Ovary (tissue), 3 donors: ENCODE measurements around the gene ZNF600.
A peak's percentile ranks its signal among the peaks of the same experiment; 100 is the strongest.

Source experiments
- EP300 ChIP-seq: sonication (generic); formaldehyde crosslinking; IDR thresholded peaks from one replicate; pipeline ENCODE4 v1.6.1; 2017; ENCODE audit warnings: antibody characterized with exemption
- POLR2A ChIP-seq: fragments of 450-650 bp; IDR thresholded peaks from one replicate; pipeline ENCODE4 v1.6.1; 2017; ENCODE audit warnings: antibody characterized with exemption, mild to moderate bottlenecking, moderate library complexity
- TF ChIP-seq, protein P1 (sequence below), 3 donors: fragments of 450-650 bp in 2 of 3; fragments of 200-600 bp in 1 of 3; IDR thresholded peaks; one replicate each; pipeline versions ENCODE4 v1.5.1 to v1.8.0; 2016 to 2022; ENCODE audit warnings: antibody characterized with exemption in 3 of 3, mild to moderate bottlenecking in 1 of 3
- donor health status: DM: no; HTN: no; CAD: no.

DNA sequence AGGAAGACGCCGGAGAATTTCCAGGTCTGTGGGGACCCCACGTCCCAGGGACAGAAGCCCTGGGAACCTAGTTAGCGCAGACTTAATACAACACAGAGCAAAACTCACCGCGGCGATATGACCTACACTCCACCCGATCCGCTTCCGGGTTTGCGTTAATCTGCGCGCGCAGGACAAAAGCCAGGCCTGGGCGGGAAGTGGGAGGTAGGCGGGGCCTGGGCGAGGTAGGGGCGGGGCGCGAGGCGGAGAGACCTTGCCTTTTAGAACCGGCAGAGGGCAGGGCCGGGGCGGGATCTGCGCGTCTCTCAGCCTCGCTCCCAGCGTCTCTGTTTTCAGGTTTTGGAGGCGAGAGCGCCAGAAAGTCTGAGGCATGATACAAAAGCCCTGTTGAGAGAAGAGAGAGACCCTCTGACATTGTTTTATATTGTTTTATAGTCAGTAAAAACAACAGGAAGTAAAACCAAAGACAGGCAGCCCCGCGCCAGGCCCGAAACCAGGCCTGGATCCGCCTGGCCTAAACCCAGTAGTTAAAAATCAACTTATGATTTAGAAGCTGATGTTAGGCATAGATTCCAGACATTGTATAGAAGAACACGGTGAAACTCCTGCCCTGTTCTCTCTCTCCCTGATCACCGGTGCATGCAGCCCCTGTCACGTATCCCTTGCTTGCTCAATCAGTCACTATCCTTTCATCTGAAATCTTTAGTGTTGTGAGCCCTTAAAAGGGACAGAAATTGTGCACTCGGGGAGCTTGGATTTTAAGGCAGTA, 51.5 kb downstream of the ZNF600 start, which contains the start of gene ZNF611:
- TF ChIP-seq, protein P1, sequence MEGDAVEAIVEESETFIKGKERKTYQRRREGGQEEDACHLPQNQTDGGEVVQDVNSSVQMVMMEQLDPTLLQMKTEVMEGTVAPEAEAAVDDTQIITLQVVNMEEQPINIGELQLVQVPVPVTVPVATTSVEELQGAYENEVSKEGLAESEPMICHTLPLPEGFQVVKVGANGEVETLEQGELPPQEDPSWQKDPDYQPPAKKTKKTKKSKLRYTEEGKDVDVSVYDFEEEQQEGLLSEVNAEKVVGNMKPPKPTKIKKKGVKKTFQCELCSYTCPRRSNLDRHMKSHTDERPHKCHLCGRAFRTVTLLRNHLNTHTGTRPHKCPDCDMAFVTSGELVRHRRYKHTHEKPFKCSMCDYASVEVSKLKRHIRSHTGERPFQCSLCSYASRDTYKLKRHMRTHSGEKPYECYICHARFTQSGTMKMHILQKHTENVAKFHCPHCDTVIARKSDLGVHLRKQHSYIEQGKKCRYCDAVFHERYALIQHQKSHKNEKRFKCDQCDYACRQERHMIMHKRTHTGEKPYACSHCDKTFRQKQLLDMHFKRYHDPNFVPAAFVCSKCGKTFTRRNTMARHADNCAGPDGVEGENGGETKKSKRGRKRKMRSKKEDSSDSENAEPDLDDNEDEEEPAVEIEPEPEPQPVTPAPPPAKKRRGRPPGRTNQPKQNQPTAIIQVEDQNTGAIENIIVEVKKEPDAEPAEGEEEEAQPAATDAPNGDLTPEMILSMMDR (IDR thresholded peaks at IDR 0.05): peak in 2 of 3 donors; percentile 84 to 85
- TF ChIP-seq EP300: no peak
- TF ChIP-seq POLR2A: peak; percentile 77
